Lower leg skin (tissue), 4 donors: ENCODE results near the gene WWOX. TPM values are rescaled to one million over a fixed set of nuclear protein-coding genes. Genes with fewer than 3 reads are reported as not detected.

Experiments
- DNase-seq, 2 donors: peaks; one replicate each; pipeline ENCODE4 v3.0.0-alpha.2; 2019; ENCODE audit warnings: low spot score in 2 of 2
- H3K4me3 ChIP-seq: fragments of 200-600 bp; sonication (generic); 2 replicates; pipeline ENCODE4 v1.5.1; 2017; ENCODE audit warnings: mild to moderate bottlenecking, low read depth; ENCODE audit not compliant: poor library complexity, severe bottlenecking
- CTCF ChIP-seq, 3 donors: fragments of 450-650 bp; IDR thresholded peaks; one replicate each; pipeline ENCODE4 v1.5.1; 2016; ENCODE audit warnings: antibody characterized with exemption in 3 of 3, mild to moderate bottlenecking in 3 of 3, moderate library complexity in 2 of 3
- POLR2A ChIP-seq, 2 donors: fragments of 450-650 bp; IDR thresholded peaks; one replicate each; pipeline ENCODE4 v1.6.1; 2016 to 2017; ENCODE audit warnings: antibody characterized with exemption in 2 of 2, mild to moderate bottlenecking in 1 of 2, moderate library complexity in 1 of 2
- WGBS, 2 donors: methylation state at CpG; one replicate each; pipeline ENCODE4 v1.1.5; 2018; 5-methylcytosine and 5-hydroxymethylcytosine counted together
- intact Hi-C: fragments of 100-400 bp; cut with DNase I; formaldehyde crosslinking; loops from one replicate; pipeline ENCODE4 v1.15.0; 2023; ENCODE audit warnings: low total_unique reads
- total RNA-seq, 4 donors: library from RNA; depleted of rRNA; stranded (reverse); fragments of >200 nt; gene quantifications; one replicate each; pipeline ENCODE4 v1.1.0, GENCODE V29; 2016

Gene WWOX
- total RNA-seq, 4 donors from 2014 or later = 21.0 to 82.7 (median 36.1) TPM

DNA sequence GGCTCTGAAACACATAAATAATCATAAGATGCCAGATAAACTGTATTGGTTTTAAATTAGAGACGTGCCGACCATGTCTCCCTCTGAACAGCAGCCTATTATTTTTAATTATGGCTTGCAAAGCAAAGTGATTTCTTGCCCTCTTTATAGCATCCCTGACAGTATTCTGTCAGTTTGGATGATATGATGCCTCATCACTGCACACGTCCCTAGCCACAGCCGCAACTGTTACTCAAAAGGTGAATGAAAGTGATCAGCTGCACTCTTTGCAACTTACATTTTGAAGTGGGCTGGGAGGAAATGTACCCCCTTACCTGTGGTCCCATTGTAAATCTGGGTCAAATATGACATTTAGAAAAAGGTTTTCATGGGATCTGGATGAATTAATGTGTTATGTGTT is 1111.2 kb downstream of the WWOX start:
- WGBS, 2 donors = 66 to 83% methylated on average over 4 of the region's 4 CpGs
- intact Hi-C loops = no loop called here
- DNase-seq = no peak
- no peak for TF ChIP-seq POLR2A (IDR thresholded peaks at IDR 0.05)
- no peak for TF ChIP-seq CTCF (IDR thresholded peaks at IDR 0.05)
- H3K4me3 ChIP-seq = no peak overlapping the region

- no peak overlapping the region for H3K4me3 ChIP-seq
- TF ChIP-seq CTCF (IDR thresholded peaks at IDR 0.05) (no peak), POLR2A (IDR thresholded peaks at IDR 0.05) (no peak)
- peak in 1 of 2 donors; percentile 79 for DNase-seq
- WGBS, 2 donors = 76 to 87% methylated on average over 13 of the region's 13 CpGs
- intact Hi-C loops = no loop called here
These were observed 1112.1 kb downstream of the WWOX start for GRCh38 chr16:79211586-79211985.

- H3K4me3 ChIP-seq = no peak overlapping the region
- no peak for TF ChIP-seq CTCF (IDR thresholded peaks at IDR 0.05)
- TF ChIP-seq POLR2A (IDR thresholded peaks at IDR 0.05) = no peak
- intact Hi-C loops = no loop called here
- WGBS, 2 donors = 67 to 77% methylated on average over 10 of the region's 10 CpGs
- DNase-seq = peak in 1 of 2 donors; percentile 70
These were observed 1112.8 kb downstream of the WWOX start for GRCh38 chr16:79212114-79212791.

GRCh38 chr16:79213214-79213613 is 1113.8 kb downstream of the WWOX start:
- peak in 1 of 2 donors; percentile 77 for DNase-seq
- intact Hi-C loops = no loop called here
- H3K4me3 ChIP-seq = no peak overlapping the region
- 55 to 67% methylated on average over 3 of the region's 3 CpGs for WGBS, 2 donors
- TF ChIP-seq CTCF (IDR thresholded peaks at IDR 0.05) (no peak), POLR2A (IDR thresholded peaks at IDR 0.05) (no peak)

DNA sequence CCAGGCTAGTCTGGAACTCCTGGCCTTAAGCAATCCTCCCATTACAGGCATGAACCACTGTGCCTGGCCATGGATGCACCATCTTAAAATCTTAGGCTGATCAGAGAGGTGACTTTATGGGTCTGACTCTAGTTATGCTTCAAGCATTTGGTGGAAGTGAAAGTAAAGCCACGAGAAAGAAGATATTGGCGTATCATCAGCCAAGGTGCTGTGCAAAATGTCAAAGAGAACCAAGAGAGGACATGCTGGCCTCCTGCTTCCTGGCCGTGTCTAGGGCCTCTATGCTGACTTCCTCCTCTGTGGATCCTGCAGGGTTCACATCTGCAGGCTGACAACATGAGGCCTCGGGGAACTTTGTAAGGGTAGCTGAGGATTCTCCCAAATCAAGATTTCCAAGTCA is 1115.8 kb downstream of the WWOX start:
- intact Hi-C loops = no loop called here
- TF ChIP-seq POLR2A (IDR thresholded peaks at IDR 0.05) = no peak
- no peak for TF ChIP-seq CTCF (IDR thresholded peaks at IDR 0.05)
- H3K4me3 ChIP-seq = no peak overlapping the region
- WGBS, 2 donors = 71 to 87% methylated on average over 4 of the region's 4 CpGs
- DNase-seq = peak in 1 of 2 donors; percentile 4
